Fibroblast of lung (primary cell): ENCODE data around the gene TATDN2. TPM values are rescaled to one million over a fixed set of nuclear protein-coding genes. Genes with fewer than 3 reads are reported as not detected.
A peak's percentile ranks its signal among the peaks of the same experiment; 100 is the strongest.

Source experiments
- DNase-seq, 2 donors: peaks; one replicate each; pipeline versions ENCODE4 v3.0.0 to v3.0.0-alpha.2; 2010; ENCODE audit warnings: low read depth in 2 of 2
- H2AFZ ChIP-seq: 2 replicates; pipeline ENCODE4 v1.5.1; 2012; ENCODE audit warnings: low read length, control low read depth, inconsistent platforms
- H3K27ac ChIP-seq: 2 replicates; pipeline ENCODE4 v1.5.1; 2011; ENCODE audit warnings: low read length, control low read depth; ENCODE audit not compliant: insufficient read depth
- H3K27me3 ChIP-seq: 2 replicates; pipeline ENCODE4 v1.5.1; 2011; ENCODE audit warnings: mild to moderate bottlenecking, low read length; ENCODE audit not compliant: control insufficient read depth, insufficient read depth
- H3K36me3 ChIP-seq: 2 replicates; pipeline ENCODE4 v1.5.1; 2011; ENCODE audit warnings: low read length; ENCODE audit not compliant: control insufficient read depth, insufficient read depth
- H3K4me1 ChIP-seq: 2 replicates; pipeline ENCODE4 v1.5.1; 2011; ENCODE audit warnings: low read length; ENCODE audit not compliant: control insufficient read depth, insufficient read depth; ENCODE audit errors: extremely low read depth
- H3K4me2 ChIP-seq: 2 replicates; pipeline ENCODE4 v1.5.1; 2011; ENCODE audit warnings: low read length, control low read depth; ENCODE audit not compliant: insufficient read depth; ENCODE audit errors: extremely low read depth
- H3K4me3 ChIP-seq, 4 experiments: fragments of 200-600 bp in 1 of 4; sonication (generic) in 1 of 4; replicated peaks in 1 of 4; 2 replicates each; pipeline ENCODE4 v1.5.1; 2011 to 2016; ENCODE audit warnings: low read length in 4 of 4, low read depth in 3 of 4, mild to moderate bottlenecking in 3 of 4, control low read depth in 2 of 4, inconsistent platforms in 1 of 4, mixed read lengths in 1 of 4; ENCODE audit not compliant: insufficient read depth in 1 of 4; ENCODE audit errors: control extremely low read depth in 1 of 4
- H3K79me2 ChIP-seq: 2 replicates; pipeline ENCODE4 v1.5.1; 2012; ENCODE audit warnings: mild to moderate bottlenecking, low read length, inconsistent platforms; ENCODE audit not compliant: control insufficient read depth, insufficient read depth
- H3K9ac ChIP-seq: 2 replicates; pipeline ENCODE4 v1.5.1; 2011; ENCODE audit warnings: mild to moderate bottlenecking, low read length, control low read depth; ENCODE audit not compliant: insufficient read depth
- H3K9me3 ChIP-seq: 2 replicates; pipeline ENCODE4 v1.5.1; 2012; ENCODE audit warnings: low read depth, low read length; ENCODE audit not compliant: control insufficient read depth, insufficient read depth
- H4K20me1 ChIP-seq: 2 replicates; pipeline ENCODE4 v1.5.1; 2011; ENCODE audit warnings: low read length; ENCODE audit not compliant: control insufficient read depth, insufficient read depth; ENCODE audit errors: extremely low read depth
- EZH2 ChIP-seq: IDR thresholded peaks from 2 replicates; pipeline ENCODE4 v1.5.1; 2012; ENCODE audit warnings: low read length, control low read depth, mild to moderate bottlenecking; ENCODE audit errors: missing control alignments
- polyA plus RNA-seq, 2 donors: library from polyadenylated mRNA; depleted of rRNA in 1 of 2; stranded (reverse) in 1 of 2; unstranded in 1 of 2; fragments of >200 nt; gene quantifications; 2 replicates each; pipeline ENCODE4 v1.2.1, GENCODE V29; 2011 to 2012; ENCODE audit warnings: missing spikeins in 1 of 2
- total RNA-seq: library from RNA; depleted of rRNA; stranded (reverse); fragments of >200 nt; gene quantifications from 2 replicates; pipeline ENCODE4 v1.2.1, GENCODE V29; 2014
- TF ChIP-seq, protein P1 (sequence below), 2 donors: IDR thresholded peaks in 1 of 2; conservative IDR thresholded peaks in 1 of 2; 1 replicate in 1 of 2; 2 replicates in 1 of 2; pipeline ENCODE4 v1.5.1; 2011 to 2012; ENCODE audit warnings: low read length in 2 of 2, control low read depth in 1 of 2, inconsistent platforms in 1 of 2, low read depth in 1 of 2, mild to moderate bottlenecking in 1 of 2

The TATDN2 gene
- total and polyA plus RNA-seq, 2 donors (not counting 1 experiment from before 2014, with no cell fraction given) = 12.4 to 16.5 TPM

DNA sequence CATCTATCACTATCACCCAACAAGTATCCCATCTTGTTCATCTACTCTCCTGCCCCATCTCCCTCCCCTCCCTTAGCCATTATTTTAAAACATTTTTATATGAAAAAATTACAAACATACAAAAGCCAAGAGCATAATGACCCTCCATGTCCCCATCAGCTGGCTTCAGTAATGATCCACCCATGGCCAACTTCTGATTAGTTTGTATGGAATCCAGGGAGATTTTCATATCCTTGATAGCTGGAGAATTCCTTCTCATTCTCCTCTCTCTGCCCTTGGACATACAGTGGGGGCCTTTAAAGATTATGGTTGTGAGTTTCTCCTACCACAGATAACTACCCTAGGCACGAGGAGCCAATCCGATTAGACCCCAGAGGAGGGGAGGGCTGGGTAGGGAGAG is 43.3 kb upstream of the TATDN2 start:
- Histone ChIP-seq H3K9ac (no peak overlapping the region), H3K36me3 (no peaks in the 10 kb centered on the region), H3K27ac (peak overlapping the region; percentile 87), H3K9me3 (no peaks in the 10 kb centered on the region), H3K4me3 (no peak overlapping the region), H4K20me1 (no peaks in the 10 kb centered on the region), H3K4me1 (peaks cover 16% of the 10 kb centered on the region), H3K4me2 (peak overlapping the region; percentile 78), H3K27me3 (no peaks in the 10 kb centered on the region), H2AFZ (no peak overlapping the region), H3K79me2 (no peaks in the 10 kb centered on the region)
- peak in 1 of 2 donors; percentile 38 for DNase-seq
- TF ChIP-seq, protein P1, sequence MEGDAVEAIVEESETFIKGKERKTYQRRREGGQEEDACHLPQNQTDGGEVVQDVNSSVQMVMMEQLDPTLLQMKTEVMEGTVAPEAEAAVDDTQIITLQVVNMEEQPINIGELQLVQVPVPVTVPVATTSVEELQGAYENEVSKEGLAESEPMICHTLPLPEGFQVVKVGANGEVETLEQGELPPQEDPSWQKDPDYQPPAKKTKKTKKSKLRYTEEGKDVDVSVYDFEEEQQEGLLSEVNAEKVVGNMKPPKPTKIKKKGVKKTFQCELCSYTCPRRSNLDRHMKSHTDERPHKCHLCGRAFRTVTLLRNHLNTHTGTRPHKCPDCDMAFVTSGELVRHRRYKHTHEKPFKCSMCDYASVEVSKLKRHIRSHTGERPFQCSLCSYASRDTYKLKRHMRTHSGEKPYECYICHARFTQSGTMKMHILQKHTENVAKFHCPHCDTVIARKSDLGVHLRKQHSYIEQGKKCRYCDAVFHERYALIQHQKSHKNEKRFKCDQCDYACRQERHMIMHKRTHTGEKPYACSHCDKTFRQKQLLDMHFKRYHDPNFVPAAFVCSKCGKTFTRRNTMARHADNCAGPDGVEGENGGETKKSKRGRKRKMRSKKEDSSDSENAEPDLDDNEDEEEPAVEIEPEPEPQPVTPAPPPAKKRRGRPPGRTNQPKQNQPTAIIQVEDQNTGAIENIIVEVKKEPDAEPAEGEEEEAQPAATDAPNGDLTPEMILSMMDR (conservative IDR thresholded peaks at IDR 0.05 in 1 of 2, IDR thresholded peaks at IDR 0.05 in 1 of 2; ENCODE audit: low read depth in 1 of 2, low read length in 2 of 2) = no peak
- TF ChIP-seq EZH2 = no peak

DNA sequence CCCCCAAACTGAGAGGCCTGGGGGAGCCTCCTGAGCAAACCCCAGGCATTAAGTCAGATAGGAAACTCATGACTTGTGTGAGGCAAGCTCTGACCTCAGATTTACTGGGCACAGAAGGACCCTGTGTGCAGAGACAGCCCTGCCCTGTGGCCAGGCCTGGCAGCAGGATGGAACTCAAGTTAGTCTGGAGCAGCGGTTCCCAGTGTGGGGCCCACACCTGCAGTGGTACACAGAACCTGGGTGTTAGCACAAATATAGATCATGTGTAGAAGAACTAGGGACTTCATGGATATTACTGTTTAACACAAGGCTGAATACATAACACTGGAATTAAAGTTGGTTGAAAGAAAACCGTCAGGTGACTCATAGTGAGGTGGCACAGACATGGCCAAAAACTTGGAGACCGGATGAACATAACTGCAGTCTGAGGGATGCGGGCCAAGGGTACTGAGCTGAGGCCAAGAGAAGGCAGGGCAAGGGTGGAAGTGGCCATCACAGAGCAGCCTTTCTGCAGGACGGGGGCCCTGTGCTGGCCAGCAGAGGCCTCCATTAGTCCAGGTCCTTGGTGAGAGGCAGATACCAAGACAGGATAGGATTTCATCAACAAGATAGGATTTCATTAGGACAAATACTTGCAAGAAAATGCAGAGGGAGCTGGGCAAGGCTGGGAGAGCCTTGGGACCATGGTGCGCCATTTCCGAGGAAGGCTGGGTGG is 42.7 kb upstream of the TATDN2 start:
- H3K4me1 ChIP-seq = peaks cover 16% of the 10 kb centered on the region
- H3K36me3 ChIP-seq = no peaks in the 10 kb centered on the region
- H3K9ac ChIP-seq = no peak overlapping the region
- TF ChIP-seq, protein P1 (conservative IDR thresholded peaks at IDR 0.05 in 1 of 2, IDR thresholded peaks at IDR 0.05 in 1 of 2; ENCODE audit: low read depth in 1 of 2, low read length in 2 of 2) = no peak
- no peak for TF ChIP-seq EZH2
- no peak overlapping the region for H2AFZ ChIP-seq
- H3K27me3 ChIP-seq = no peaks in the 10 kb centered on the region
- H4K20me1 ChIP-seq = no peaks in the 10 kb centered on the region
- H3K79me2 ChIP-seq = no peaks in the 10 kb centered on the region
- H3K4me2 ChIP-seq = peak overlapping the region; percentile 78
- peak overlapping the region; percentile 87 for H3K27ac ChIP-seq
- no peaks in the 10 kb centered on the region for H3K9me3 ChIP-seq
- DNase-seq = peak; percentile 93 to 94
- H3K4me3 ChIP-seq = no peak overlapping the region

- Histone ChIP-seq H3K36me3 (no peaks in the 10 kb centered on the region), H4K20me1 (no peaks in the 10 kb centered on the region), H3K9ac (no peak overlapping the region), H3K27ac (peak overlapping the region; percentile 87), H3K79me2 (no peaks in the 10 kb centered on the region), H3K4me2 (peak overlapping the region; percentile 68), H2AFZ (no peak overlapping the region), H3K4me3 (no peak overlapping the region), H3K9me3 (no peaks in the 10 kb centered on the region), H3K4me1 (peaks cover 16% of the 10 kb centered on the region), H3K27me3 (no peaks in the 10 kb centered on the region)
- TF ChIP-seq, protein P1 (conservative IDR thresholded peaks at IDR 0.05 in 1 of 2, IDR thresholded peaks at IDR 0.05 in 1 of 2; ENCODE audit: low read depth in 1 of 2, low read length in 2 of 2) = no peak
- no peak for TF ChIP-seq EZH2
- DNase-seq = no peak
These were observed 42.1 kb upstream of the TATDN2 start for GRCh38 chr3:10206166-10206511.
